Stimulated activated CD8-positive, alpha-beta memory T cell treated with anti-CD3 and anti-CD28 coated beads, Interleukin-2, amount 100 ng/mL, for 48 hours (primary cell): Measurements from ENCODE around the gene TPRN.
A peak's percentile ranks its signal among the peaks of the same experiment; 100 is the strongest.

Source experiments
- DNase-seq, 2 donors: peaks; one replicate each; pipeline ENCODE4 v3.0.0-alpha.2; 2020; ENCODE audit warnings: low read depth in 2 of 2

Gene TPRN

DNA sequence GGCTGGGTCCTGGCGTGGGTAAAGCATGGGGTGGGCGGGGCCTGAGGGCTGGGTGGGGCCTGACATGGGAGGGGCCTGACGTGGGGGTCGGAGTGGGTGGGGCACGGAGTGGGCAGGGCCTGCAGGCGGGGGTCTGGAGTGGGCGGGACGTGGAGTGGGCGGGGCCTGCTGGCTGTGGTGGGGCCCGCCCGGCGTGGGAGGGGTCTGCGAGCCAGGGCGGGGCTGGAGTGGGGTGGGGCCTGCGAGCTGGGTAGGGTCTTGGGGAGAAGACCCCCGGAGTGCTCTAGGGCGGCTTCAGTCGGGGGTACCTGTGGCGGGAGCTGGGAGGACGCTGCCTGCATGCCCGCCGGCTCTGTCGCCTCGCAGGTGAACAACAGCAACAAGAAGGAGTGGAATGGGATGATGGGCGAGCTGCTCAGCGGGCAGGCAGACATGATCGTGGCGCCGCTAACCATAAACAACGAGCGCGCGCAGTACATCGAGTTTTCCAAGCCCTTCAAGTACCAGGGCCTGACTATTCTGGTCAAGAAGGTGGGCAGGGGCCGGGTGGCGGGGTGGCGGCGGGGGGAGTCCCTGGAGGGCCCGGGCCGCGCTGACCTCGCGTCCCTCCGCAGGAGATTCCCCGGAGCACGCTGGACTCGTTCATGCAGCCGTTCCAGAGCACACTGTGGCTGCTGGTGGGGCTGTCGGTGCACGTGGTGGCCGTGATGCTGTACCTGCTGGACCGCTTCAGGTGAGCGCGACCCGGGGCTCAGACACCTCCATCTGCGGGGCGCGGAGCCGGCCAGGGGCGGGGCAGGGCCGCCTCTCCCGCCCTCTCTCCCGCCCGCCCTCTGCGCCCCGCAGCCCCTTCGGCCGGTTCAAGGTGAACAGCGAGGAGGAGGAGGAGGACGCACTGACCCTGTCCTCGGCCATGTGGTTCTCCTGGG lies 38.7 kb downstream of the TPRN start:
- no peak for DNase-seq

DNA sequence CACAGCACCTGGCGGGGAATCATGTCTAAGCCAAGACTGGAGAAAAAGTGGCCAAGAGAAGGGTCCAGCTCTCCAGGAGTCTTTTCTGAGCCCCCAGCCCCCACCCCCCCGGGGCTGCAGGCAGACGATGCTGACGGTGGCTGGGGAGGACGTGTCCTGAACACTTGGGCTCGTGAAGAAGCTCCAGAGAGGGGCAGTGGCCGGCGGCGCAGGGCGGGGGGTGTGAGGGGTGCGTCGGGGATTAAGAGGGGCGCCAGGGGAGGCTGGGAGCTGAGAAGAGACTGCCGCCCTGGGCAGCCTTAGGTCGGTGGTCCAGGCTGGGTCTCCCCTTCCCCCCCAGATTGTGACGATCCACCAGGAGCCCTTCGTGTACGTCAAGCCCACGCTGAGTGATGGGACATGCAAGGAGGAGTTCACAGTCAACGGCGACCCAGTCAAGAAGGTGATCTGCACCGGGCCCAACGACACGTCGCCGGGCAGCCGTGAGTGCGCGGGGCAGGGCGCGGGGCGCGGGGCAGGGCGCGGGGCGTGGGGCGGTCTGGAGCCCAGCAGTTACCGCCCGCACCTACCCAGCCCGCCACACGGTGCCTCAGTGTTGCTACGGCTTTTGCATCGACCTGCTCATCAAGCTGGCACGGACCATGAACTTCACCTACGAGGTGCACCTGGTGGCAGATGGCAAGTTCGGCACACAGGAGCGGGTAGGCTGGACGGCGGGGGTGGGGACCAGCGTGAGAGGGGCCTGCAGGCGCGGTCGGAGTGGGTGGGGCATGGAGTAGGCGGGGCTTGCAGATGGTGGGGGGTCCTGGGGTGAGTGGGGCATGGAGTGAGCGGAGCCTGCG lies 39.6 kb downstream of the TPRN start:
- no peak for DNase-seq

- DNase-seq: no peak
Measured at GRCh38 chr9:137160054-137160425, 40.5 kb downstream of the TPRN start.

- DNase-seq: no peak
Measured at GRCh38 chr9:137159105-137160053, 41.2 kb downstream of the TPRN start.

DNA sequence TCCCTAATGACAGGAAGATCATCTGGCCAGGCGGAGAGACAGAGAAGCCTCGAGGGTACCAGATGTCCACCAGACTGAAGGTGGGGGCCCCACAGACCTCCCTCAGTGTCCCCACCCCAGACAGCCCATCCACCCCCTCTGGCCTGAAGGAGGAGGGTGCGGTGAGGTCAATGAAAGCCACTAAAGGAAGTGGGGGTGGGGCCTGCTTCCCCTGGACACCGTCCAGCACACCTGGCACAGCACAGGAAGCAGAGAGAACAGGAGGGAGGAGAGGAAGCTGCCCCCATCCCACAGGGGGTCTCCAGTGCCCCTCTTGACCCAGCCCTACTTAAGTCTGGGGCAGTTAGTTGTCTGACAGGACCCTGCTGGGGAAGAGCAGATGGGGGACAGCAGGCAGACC lies 41.9 kb downstream of the TPRN start:
- DNase-seq: no peak

GRCh38 chr9:137157618-137158415 lies 42.7 kb downstream of the TPRN start:
- DNase-seq: no peak

GRCh38 chr9:137156567-137157375 lies 43.8 kb downstream of the TPRN start:
- DNase-seq: peak; percentile 50 to 58

DNA sequence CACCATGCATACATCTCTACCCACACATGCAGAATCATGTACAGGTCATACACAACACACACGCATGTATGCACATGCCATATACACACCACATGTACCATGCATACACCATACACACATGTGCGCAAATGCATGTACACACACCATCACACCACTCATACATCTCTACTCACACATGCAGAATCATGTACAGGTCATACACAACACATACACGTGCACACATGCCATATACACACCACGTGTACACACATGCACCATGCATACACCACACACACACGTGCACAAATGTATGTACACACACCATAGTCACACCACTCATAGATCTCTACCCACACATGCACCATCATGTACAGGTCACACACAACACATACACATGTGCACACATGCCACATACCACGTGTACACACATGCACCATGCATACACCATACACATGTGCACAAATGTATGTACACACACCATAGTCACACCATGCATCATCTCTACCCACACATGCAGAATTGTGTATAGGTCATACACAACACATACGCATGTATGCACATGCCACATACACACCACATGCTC lies 47.6 kb downstream of the TPRN start:
- no peak for DNase-seq

DNA sequence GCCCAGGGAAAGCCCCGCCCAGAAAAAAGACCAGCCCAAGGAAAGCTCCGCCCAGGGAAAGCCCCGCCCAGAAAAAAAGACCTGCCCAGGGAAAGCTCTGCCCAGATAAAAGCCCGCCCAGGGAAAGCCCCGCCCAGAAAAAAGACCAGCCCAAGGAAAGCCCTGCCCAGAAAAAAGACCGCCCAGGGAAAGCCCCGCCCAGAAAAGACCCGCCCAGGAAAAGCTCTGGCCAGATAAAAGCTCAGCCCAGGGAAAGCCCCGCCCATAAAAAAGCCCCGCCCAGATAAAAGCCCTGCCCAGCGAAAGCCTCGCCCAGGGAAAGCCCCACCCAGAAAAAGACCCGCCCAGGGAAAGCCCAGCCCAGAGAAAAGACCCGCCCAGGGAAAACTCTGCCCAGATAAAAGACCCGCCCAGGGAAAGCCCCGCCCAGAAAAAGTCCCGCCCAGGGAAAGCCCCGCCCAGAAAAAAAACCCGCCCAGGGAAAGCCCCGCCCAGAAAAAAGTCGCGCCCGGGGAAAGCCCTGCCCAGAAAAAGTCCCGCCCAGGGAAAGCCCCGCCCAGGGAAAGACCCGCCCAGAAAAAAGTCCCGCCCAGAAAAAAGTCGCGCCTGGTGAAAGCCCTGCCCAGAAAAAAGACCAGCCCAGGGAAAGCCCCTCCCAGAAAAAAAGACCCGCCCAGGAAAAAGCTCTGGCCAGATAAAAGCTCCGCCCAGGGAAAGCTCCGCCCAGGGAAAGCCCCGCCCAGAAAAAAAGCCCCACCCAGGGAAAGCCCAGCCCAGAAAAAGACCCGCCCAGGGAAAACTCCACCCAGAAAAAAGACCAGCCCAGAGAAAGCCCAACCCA lies 49.7 kb downstream of the TPRN start:
- peak in 1 of 2 donors; percentile 74 for DNase-seq

GRCh38 chr9:137149942-137150616 lies 50.5 kb downstream of the TPRN start:
- DNase-seq: no peak

- DNase-seq: no peak
Measured at GRCh38 chr9:137149363-137149762, 51.2 kb downstream of the TPRN start.

DNA sequence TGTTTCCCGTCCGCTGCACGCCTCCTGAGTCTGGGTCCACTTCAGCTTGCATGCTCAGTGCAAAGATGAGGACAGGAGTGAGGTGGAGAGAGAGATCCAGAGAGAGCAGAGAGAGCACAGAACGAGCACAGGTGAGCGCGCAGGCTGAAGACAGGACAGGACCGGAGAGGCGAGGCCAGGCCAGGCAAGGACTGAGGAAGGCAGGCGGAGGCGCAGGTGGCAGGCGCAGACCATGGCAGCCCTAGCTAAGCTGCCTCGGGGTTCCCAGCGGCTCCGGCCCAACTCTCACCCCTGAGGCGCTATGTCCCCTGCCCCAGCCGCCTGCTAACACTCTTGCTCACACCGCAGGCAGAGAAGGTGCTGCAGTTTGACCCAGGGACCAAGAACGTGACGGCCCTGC lies 51.9 kb downstream of the TPRN start:
- no peak for DNase-seq

GRCh38 chr9:137148242-137148641 lies 52.3 kb downstream of the TPRN start:
- no peak for DNase-seq

DNA sequence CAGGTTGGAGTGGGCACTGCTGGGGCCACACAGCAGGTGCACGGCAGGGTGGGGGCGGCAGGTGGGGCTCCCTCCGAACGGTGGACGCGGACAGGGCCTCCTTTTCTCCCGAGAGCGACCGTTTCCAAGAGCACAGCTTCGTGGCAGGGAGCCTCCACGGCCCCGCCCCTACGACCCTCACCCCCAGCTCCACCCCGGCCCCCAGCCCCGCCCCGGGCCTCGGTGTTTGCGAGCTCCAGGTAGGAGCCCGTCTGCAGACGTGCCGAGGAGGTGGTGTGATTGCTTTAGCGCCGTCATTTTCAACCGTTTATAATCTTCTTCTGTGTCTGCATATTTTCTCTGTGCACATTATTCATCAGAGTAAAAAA lies 52.8 kb downstream of the TPRN start:
- no peak for DNase-seq

- DNase-seq: no peak
Measured at GRCh38 chr9:137147091-137147792, 53.3 kb downstream of the TPRN start.

- no peak for DNase-seq
Measured at GRCh38 chr9:137146527-137146918, 54.0 kb downstream of the TPRN start.

DNA sequence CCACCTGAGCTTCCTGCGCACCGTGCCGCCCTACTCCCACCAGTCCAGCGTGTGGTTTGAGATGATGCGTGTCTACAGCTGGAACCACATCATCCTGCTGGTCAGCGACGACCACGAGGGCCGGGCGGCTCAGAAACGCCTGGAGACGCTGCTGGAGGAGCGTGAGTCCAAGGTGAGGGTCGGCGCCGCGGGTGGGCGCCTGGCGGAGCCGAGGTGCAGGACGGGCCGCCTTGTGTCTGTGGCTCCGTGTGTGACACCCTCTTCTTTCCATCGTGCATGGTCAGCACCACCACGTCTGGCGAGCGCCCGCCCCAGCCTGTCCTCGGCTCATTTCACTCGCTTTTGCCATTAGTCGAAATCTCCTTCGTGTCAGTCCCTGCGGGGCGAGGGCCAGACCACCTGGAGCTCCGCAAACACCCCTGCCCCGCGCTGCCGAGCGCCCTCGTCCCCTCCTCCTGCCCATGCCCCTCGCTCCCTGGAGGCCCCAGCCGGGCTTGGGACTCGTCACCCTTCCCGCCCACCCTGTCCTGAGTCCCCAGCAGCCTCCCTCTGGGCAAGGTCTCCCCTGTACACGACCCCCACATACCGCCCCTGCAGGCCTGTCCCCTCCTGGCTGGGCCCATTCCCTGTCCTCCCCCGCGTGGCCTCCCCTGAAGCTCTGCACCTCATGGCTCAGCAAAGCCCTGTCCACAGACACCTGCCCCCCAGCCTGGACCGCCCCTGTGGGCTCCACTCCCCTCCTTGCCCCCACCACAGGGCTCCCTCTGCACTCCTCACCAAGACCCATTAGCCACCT lies 54.6 kb downstream of the TPRN start:
- DNase-seq: no peak
